ENCODE results near the gene NEK1. TPM values are rescaled to one million over a fixed set of nuclear protein-coding genes. Genes with fewer than 3 reads are reported as not detected.

The NEK1 gene
- polyA plus RNA-seq, 1 of the 3 experiments (the other 2 are of a cell fraction), result 2.0 TPM

GRCh38 chr4:169438057-169438480, 174.3 kb downstream of the NEK1 start:
- ChIA-PET CTCF (interaction anchor here (0.9 kb wide), 1 partner anchor 32 kb away, joined by 3 read pairs; no protein-coding TSS in a partner anchor), POLR2A (no interaction called here)
- Histone ChIP-seq H3F3A (replicated peaks; ENCODE audit: insufficient read depth) (no peaks in the 10 kb centered on the region), H4K20me1 (ENCODE audit: insufficient read depth) (no peaks in the 10 kb centered on the region), H3K4me2 (no peak overlapping the region), H3K4me1 (ENCODE audit: control insufficient read depth in 1 of 2, insufficient read depth in 2 of 2, low read depth in 1 of 2, low read length in 1 of 2) (peaks cover 0 to 9% of the 10 kb centered on the region in 2 experiments; a peak in 2 of 4 replicates), H3K9ac (no peak overlapping the region), H3K27me3 (ENCODE audit: insufficient read depth) (no peaks in the 10 kb centered on the region), H3K9me3 (0 out of 2 replicates have a peak, but pooled peaks cover 1% of the 10 kb centered on the region), H2AFZ (ENCODE audit: low read depth) (no peak overlapping the region), H3K27ac (ENCODE audit: low read depth in 2 of 2, low read length in 1 of 2) (no peak overlapping the region), H3K36me3 (replicated peaks in 1 of 2; ENCODE audit: control insufficient read depth in 1 of 2, insufficient read depth in 2 of 2, low read length in 1 of 2) (no peaks in the 10 kb centered on the region), H3K9me2 (no peaks in the 10 kb centered on the region), H3K4me3 (ENCODE audit: low read depth in 2 of 2, low read length in 1 of 2) (no peak overlapping the region), H3K79me2 (ENCODE audit: insufficient read depth) (no peaks in the 10 kb centered on the region)
- no peak for DNase-seq
- TF ChIP-seq USF1 (IDR thresholded peaks at IDR 0.05; ENCODE audit: borderline replicate concordance, low read depth) (no peak), YY1 (IDR thresholded peaks at IDR 0.05; ENCODE audit: low read depth) (no peak), GATA2 (CRISPR knock-in tag; IDR thresholded peaks at IDR 0.05) (no peak), MAX (IDR thresholded peaks at IDR 0.05; ENCODE audit: low read depth) (no peak), JUND (IDR thresholded peaks at IDR 0.05) (no peak), FOXM1 (IDR thresholded peaks at IDR 0.05; ENCODE audit: low read depth) (no peak), RAD21 (IDR thresholded peaks at IDR 0.05; ENCODE audit: low read length) (no peak), RCOR1 (IDR thresholded peaks at IDR 0.05; ENCODE audit: low read length) (no peak), POLR2AphosphoS5 (IDR thresholded peaks at IDR 0.05; ENCODE audit: low read depth, low read length) (no peak), CHD2 (IDR thresholded peaks at IDR 0.05; ENCODE audit: low read length, partially characterized antibody) (no peak), TEAD4 (IDR thresholded peaks at IDR 0.05; ENCODE audit: borderline replicate concordance, insufficient read depth) (no peak), TCF12 (IDR thresholded peaks at IDR 0.05) (no peak), NRF1 (IDR thresholded peaks at IDR 0.05; ENCODE audit: low read depth, low read length) (no peak), FOSL2 (IDR thresholded peaks at IDR 0.05; ENCODE audit: borderline replicate concordance, low read depth) (no peak)
- TF ChIP-seq, protein P1, sequence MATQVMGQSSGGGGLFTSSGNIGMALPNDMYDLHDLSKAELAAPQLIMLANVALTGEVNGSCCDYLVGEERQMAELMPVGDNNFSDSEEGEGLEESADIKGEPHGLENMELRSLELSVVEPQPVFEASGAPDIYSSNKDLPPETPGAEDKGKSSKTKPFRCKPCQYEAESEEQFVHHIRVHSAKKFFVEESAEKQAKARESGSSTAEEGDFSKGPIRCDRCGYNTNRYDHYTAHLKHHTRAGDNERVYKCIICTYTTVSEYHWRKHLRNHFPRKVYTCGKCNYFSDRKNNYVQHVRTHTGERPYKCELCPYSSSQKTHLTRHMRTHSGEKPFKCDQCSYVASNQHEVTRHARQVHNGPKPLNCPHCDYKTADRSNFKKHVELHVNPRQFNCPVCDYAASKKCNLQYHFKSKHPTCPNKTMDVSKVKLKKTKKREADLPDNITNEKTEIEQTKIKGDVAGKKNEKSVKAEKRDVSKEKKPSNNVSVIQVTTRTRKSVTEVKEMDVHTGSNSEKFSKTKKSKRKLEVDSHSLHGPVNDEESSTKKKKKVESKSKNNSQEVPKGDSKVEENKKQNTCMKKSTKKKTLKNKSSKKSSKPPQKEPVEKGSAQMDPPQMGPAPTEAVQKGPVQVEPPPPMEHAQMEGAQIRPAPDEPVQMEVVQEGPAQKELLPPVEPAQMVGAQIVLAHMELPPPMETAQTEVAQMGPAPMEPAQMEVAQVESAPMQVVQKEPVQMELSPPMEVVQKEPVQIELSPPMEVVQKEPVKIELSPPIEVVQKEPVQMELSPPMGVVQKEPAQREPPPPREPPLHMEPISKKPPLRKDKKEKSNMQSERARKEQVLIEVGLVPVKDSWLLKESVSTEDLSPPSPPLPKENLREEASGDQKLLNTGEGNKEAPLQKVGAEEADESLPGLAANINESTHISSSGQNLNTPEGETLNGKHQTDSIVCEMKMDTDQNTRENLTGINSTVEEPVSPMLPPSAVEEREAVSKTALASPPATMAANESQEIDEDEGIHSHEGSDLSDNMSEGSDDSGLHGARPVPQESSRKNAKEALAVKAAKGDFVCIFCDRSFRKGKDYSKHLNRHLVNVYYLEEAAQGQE (IDR thresholded peaks at IDR 0.05; ENCODE audit: low read depth, low read length), result no peak
- WGBS (ENCODE audit: low lambda C conversion rate), result 71% methylated on average over 2 of the region's 2 CpGs
